ENCODE measurements around the gene TLE6.

GRCh38 chr19:2994588-2995131 is 17.3 kb downstream of the TLE6 start:
- TF ChIP-seq POLR2A (IDR thresholded peaks at IDR 0.05; ENCODE audit: low read depth, low read length) (no peak), POLR2AphosphoS5 (IDR thresholded peaks at IDR 0.05; ENCODE audit: insufficient read depth, low read depth, low read length) (no peak), CTCF (IDR thresholded peaks at IDR 0.05; ENCODE audit: extremely low read depth in 1 of 2, insufficient read depth in 1 of 2, low read depth in 1 of 2, low read length in 2 of 2) (no peak), MYC (IDR thresholded peaks at IDR 0.05; ENCODE audit: low read depth, low read length) (no peak), MAX (IDR thresholded peaks at IDR 0.05; ENCODE audit: insufficient read depth, insufficient read length) (no peak), JUN (IDR thresholded peaks at IDR 0.05; ENCODE audit: borderline replicate concordance, insufficient read depth, insufficient read length, low read depth) (no peak), FOS (IDR thresholded peaks at IDR 0.05; ENCODE audit: borderline replicate concordance, insufficient read depth, low read length) (no peak)

Data from endothelial cell of umbilical vein (primary cell).